GM18505 (cell line): Measurements from ENCODE around the gene AFF3.

Experiments
- ATAC-seq: cut with Tn5 transposase; IDR thresholded peaks from one replicate; pipeline ENCODE4 v1.9.1; 2021; ENCODE audit not compliant: unreplicated experiment
- POLR2A ChIP-seq: IDR thresholded peaks from 4 replicates; pipeline ENCODE4 v1.6.1; 2011; ENCODE audit warnings: borderline replicate concordance; ENCODE audit not compliant: insufficient read depth, insufficient read length; ENCODE audit errors: extremely low read depth

Gene AFF3

GRCh38 chr2:99609851-99610381, 532.5 kb downstream of the AFF3 start:
- ATAC-seq = no peak
- TF ChIP-seq POLR2A = no peak

- ATAC-seq = no peak
Observed at GRCh38 chr2:99608861-99609260, 533.5 kb downstream of the AFF3 start.

DNA sequence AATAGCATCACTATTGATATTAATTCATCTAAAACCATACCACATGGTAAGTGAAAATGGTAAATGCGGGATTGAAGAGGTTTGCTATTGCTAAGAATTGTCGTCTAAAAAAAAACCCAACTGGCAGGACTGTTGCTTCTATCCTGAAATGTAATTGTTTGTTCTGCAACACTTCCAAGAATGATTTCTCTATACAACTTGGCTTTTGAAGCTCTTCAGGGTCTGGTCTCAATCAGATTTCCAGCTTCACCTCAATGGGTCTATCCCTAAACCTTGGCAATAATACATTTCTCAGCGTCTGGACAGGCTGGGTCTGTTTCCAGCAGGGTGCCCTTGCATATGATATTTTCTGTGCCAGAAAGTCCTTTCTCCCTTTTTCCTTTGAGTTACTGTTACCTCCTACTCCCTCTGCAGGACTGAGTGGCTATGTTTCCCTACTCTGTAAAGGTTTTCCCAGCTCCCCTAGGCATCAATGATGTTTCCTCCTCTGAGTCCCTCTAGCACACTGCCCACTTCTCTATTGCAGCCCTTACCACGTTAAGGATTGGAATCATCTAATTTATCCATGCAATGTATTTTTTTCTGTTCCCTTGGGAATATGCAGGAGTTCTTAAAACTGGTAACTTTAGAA, 534.4 kb downstream of the AFF3 start:
- no peak for ATAC-seq

More at GRCh38 chr2:99608861-99609260, 533.5 kb downstream of the AFF3 start:
- TF ChIP-seq POLR2A = no peak

DNA sequence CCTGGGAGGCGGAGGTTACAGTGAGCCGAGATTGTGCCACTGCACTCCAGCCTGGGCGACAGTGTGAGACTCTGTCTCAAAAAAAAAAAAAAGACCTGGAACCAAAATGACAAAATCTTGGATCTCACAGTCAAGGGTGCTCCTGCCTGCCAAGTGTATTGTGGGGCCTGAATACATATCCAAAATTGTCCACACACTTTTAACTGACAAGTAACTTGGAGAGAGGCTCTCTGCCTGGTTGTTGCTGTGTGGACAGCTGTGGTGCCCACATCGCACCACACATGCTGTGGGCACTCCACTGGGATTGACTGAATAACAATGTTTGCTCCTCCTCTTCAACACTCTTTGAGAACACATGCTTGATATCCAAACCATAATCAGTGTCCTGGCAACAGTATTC, 534.9 kb downstream of the AFF3 start:
- TF ChIP-seq POLR2A = no peak
- no peak for ATAC-seq

More for the DNA sequence above, 534.4 kb downstream of the AFF3 start:
- TF ChIP-seq POLR2A = no peak

DNA sequence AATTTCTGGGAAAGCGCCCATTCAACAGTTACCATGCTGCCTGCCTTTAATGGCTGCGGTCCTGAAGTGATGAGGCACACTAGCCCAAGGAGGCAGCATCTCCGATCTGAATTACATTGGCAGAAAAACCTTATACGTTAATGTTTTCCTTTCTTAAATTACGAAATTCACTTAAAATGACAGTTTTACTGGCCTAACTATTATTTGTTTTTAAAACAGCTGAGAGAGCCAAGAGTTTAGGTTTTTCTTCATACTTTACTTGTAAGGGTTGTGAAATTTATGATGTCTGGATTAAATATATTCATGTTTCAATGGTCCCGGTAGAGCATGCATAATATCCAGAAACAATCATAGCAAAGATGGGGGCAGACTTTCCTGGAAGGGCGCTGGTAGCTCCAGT, 537.4 kb downstream of the AFF3 start:
- no peak for ATAC-seq
- no peak for TF ChIP-seq POLR2A

DNA sequence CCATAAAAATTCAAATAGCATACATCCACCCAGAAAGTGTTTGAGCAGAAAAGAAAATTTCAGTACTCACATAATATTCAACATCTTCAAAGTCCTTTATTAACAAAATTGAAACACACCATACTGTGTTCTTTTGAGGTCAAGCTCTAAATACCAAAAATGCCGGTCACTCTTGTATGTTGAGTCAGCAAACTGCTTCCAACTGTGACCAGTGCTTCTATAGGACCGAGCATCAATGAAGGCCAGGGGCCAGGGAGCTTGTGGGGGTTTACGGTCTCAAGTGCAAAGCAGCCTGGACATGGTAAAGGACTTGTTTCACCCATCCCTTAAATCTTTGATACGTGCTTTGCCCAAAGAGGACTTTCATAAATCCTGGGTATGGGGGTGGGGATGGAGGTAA, 539.9 kb downstream of the AFF3 start:
- TF ChIP-seq POLR2A = no peak
- ATAC-seq = no peak

DNA sequence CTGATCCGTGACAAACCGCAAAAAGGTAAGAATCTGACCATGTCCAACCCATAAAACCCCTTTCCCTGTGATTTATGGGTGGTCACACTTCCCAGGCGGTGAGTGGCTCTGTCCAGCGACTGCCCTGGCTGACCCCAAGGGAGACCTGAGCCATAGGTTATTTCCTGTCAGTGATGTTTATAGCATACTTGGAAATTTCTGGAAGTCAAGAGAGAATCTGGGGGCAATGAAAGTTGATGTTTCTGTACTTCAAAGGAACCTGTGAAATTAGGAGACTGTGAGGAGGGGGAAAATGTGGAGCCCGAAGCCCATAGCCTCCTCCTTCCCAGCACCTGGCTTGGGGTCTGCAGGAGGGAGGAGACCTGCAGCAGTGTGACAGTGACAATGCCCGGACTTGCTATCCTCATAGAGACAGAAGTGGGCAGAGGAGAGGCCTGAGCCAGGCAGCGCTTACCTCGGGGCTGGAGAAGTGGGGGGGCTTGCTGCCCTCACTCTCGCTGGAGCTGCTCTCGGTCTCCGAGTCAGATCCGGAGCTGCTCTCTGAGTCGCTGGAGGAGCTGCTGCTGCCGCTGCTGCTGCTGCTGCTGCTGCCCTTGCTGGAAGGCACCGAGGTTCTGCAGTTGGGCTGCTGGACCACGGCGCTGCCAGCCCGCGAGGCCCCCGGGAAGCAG, 541.3 kb downstream of the AFF3 start:
- no peak for TF ChIP-seq POLR2A
- no peak for ATAC-seq

DNA sequence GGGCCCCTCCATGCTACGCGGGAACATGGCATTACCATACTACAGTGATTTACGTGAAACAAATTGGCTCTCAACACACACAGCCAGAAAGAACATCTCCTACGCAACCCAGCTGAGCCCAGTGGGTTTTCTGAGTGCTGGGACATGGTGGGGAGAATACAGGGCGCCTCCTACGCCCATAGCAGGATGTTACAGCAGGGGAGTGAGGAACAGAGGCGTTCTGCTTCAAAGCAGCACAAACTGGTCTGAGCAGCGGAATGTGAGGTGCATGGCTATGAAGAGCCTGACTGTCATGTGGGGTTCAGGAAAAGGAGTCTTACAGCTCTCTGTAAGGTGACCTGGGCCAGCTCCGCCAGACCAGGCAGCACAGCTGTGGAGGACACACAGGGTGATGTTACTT, 543.9 kb downstream of the AFF3 start:
- TF ChIP-seq POLR2A = no peak
- ATAC-seq = no peak

GRCh38 chr2:99597616-99598015, 544.8 kb downstream of the AFF3 start:
- TF ChIP-seq POLR2A = no peak
- no peak for ATAC-seq

DNA sequence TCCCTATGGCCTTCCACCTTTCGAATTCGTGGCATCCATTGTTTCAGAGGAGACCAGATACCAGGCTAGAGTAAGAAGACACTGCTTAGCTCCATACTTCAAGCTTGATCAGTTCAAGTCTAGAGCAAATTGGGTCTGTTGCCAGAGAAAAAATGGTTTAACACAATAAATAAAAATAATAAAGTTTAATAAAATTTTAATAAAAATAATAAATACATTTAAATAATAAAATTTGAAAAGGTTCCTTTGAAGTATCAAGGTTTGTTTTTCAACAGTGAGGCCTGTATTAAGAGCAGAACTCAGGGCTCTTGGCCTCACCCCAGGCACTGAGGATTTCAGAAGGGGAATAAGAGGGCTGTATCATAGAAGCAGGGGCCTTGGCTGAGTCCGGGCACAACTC, 547.0 kb downstream of the AFF3 start:
- no peak for ATAC-seq
- no peak for TF ChIP-seq POLR2A

- no peak for TF ChIP-seq POLR2A
- ATAC-seq = no peak
Observed at GRCh38 chr2:99593692-99594427, 548.5 kb downstream of the AFF3 start.

GRCh38 chr2:99576775-99577174, 565.6 kb downstream of the AFF3 start:
- no peak for ATAC-seq
- TF ChIP-seq POLR2A = no peak

DNA sequence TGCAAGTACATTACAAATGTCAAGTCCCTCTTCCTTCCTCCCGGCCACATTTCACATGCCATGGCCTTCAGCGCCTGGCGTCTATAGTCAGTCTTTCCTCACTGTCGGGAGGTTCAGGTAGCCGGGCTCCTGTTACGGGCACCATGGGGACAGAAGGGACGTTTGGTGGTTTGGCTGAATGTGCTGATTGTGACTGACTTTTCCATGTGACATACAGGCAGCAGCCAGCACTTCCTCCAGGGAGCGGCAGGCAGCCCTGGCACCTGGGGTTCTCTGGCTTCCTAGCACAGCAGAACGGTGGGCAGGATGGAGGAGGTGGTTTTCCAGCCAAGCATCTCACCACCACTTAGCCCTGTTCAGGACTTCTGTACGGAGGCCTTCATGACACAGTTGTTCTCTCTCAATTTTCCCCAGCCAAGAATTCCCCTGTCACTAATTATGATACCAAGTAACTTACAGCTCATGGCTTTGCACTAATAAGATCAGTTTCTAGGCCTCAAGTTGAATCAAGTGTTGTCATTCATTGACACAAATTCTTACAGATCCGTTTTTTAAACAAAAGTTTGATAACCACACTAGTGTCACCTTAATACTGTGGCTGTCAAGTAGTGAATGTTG, 568.6 kb downstream of the AFF3 start:
- no peak for ATAC-seq

More for the DNA sequence above, 568.6 kb downstream of the AFF3 start:
- TF ChIP-seq POLR2A = no peak
